Stimulated activated CD4-positive, alpha-beta T cell treated with anti-CD3 and anti-CD28 coated beads, Interleukin-2, amount 100 ng/mL, for 24 hours (primary cell): ENCODE measurements around the gene TMEM18.
A peak's percentile ranks its signal among the peaks of the same experiment; 100 is the strongest.

Source experiments
- DNase-seq, 2 donors: peaks; one replicate each; pipeline ENCODE4 v3.0.0-alpha.2; 2020

TMEM18 gene

DNA sequence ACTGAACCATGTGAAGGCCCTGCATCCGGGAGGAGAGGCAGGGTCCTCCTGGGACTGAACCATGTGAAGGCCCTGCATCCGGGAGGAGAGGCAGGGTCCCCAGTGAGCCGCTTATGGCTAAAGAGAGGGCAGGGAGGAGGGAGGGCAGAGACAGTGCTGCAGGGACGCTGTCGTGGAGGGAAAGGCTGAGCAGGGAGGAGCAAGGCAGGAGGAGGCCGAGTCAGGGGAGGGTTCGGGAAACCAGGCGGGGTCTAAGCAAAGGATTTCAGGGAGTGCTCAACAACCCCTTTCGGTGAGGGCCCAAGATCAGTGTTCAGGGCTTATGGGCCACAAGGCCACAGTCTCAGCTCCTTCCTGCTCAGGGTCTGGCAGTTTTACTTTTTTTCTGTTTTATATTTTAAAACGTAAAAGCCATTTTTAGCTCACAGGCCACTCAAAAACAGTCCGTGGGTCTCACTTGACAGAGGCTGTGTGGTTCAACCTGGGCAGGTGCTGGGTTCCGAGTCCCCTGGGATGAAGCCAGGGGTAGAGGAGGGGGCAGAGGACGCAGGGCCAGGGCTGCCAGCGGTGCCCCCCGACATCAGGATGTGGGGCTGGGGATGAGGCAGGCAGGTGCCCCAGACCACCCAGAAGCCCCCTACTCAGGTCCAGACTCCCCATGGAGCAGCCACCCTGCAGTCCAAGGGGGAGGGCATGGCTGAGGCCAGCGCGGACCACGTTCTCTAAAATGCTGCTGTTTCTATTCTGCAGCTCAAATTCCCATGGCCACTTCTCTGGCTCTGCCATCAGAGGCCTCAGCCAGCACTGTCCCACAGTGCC lies 5.2 kb downstream of the TMEM18 start:
- DNase-seq = no peak

DNA sequence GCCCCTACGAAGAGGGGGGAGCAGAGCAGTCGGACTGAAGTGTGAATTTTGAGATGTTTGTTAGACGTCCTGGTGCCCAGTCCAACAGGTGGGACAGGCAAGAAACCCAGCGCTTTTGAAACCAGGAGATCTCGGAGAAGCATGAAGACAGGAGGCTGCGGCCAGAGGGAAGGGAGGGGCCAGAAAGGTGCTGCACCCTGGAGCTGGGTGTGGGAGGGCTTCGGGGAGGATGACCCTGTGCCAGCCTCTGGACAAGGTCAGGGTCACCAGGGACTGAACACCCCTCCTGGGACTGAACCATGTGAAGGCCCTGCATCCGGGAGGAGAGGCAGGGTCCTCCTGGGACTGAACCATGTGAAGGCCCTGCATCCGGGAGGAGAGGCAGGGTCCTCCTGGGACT lies 6.1 kb downstream of the TMEM18 start:
- DNase-seq = no peak

- DNase-seq = no peak
Measured at GRCh38 chr2:670637-671036, 6.6 kb downstream of the TMEM18 start.

GRCh38 chr2:669323-669722 lies 7.9 kb downstream of the TMEM18 start:
- no peak for DNase-seq

- no peak for DNase-seq
Measured at GRCh38 chr2:668000-668398, 9.2 kb downstream of the TMEM18 start.

GRCh38 chr2:667332-667999 lies 9.7 kb downstream of the TMEM18 start:
- peak in 1 of 2 donors; percentile 22 for DNase-seq

DNA sequence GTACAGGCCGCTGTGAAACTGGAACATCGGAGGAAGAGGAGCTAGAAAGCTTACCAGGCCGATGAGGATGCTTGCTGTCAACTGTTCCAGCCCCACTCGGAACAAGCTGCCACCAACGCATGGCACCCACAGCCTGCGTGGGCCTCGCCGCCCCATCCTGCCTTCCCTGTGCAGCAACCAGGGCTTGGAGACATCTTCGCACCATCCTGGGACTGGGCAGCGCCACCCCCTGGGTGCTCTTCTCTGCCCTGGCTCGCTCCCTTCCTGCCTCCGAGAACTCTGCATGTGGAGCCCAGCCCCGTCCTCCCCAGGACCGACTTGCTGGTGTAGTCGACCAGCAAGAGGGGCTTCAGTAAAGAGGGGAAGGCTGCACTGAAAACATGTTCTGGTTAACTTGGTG lies 10.8 kb downstream of the TMEM18 start:
- DNase-seq = no peak

- DNase-seq = no peak
Measured at GRCh38 chr2:665340-666073, 11.7 kb downstream of the TMEM18 start.

DNA sequence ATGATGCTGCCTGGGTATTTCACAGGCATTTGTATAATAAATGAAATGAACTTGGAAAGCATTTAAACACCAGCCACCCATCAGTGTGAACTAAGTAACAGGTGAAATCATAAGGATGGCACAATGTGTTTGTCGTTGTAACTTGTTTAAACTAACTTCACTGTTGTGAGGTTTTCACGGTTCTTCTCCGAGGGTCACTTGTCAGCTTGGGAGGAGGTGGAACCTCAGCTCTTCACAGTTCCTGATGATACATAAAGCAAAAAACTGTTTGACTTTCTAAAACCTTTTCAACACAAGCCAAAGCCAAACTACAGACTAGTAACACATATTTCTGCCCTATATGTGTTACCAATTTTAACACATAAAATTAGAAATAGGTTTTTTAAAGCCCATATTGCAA lies 13.1 kb downstream of the TMEM18 start:
- no peak for DNase-seq

- no peak for DNase-seq
Measured at GRCh38 chr2:663221-663620, 14.0 kb downstream of the TMEM18 start.

DNA sequence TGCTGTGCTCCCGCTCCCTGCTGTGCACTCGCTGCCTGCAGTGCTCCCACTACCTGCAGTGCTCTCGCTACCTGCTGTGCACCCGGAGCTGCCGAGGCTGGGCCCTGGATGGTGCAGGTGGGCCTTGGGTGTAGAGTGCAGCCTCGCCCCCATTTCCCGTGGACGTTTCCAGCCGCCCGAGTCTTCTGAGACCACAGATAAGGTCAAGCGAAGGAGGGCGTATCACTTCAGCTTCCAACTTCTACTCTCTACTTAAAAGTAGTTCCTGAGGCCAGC lies 15.9 kb downstream of the TMEM18 start:
- DNase-seq = no peak

DNA sequence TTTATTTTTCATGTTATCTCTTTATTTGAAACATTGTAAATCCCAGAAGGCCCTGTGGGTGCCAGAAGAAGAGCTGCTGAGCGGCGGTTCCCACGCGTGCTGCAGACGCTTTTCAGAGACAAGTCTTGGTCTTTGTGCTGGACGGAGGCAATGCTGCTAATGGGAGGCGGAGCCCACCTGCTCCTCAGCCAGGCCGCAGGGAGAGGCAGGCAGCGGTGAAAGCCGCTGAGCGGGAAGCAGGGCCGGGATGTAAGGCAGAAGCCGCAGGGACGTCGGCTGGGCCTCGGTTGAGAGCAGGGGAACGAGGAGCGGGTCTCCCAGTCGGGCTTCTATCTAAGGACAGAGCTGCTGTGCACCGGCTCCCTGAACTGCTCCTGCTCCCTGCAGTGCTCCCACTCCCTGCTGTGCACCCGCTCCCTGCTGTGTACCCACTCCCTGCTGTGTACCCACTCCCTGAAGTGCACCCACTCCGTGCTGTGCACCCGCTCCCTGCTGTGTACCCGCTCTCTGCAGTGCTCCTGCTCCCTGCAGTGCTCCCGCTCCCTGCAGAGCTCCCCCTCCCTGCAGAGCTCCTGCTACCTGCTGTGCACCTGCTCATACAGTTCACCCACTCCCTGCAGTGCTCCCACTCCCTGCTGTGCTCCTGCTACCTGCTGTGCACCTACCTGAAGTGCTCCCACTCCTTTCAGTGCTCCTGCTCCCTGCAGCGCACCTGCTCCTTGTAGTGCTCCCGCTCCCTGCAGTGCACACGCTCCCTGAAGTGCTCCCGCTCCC lies 16.4 kb downstream of the TMEM18 start:
- no peak for DNase-seq

DNA sequence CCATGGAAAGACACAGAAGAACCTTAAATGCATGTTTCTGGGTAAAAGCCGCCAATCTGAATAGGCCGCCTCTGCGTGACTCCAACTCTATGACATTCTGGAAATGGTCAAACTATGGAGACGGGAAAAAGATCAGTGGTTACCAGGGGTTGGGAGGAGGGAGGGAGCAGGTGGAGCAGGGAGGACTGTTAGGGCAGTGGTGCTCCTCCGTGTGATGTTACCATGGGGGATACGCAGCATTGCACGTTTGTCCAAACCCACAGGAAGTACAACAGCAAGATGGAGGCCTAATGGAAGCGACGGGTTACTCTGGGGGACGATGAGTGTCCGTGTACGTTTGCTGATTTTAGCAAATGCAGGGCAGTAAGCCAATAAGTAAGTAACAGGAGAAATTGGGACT lies 17.2 kb downstream of the TMEM18 start:
- no peak for DNase-seq

GRCh38 chr2:658426-658825 lies 18.8 kb downstream of the TMEM18 start:
- DNase-seq = peak in 1 of 2 donors; percentile 6

DNA sequence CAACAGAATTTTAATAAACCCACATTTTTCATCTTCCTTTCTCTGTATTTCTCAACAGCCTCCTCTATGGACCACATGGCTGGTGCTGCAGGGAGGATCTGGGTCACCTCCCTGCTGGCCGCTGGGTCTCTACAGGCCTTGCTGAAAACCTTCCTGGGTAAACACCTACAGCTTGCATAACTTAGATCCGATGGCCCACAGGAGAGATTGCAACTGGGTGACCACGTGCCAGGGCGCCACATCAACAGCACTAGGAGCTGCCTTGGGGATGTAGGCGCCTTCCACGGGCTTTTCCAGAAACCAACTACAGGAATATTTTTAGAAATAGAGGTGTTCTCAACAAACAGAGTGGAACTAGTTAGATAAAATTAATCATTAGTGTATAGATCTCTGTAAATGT lies 19.4 kb downstream of the TMEM18 start:
- DNase-seq = peak in 1 of 2 donors; percentile 10

DNA sequence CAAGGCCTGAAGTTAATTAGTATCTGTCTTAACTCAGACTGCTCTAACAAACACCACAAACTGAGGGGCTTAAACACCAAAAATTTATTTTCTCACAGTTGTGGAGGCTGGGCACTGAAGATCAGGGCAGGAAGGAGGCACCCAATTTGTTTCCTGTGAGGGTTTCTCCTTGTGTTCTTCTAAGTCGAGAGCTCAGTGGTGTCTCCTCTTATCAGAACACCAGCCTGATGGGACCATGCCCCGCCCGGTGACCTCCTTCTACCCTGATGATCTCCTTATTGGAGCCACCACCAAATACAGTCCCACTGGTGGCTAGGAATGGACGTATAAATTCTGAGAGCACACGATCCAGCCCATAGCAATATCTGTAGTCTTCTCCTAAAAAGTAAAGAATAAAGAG lies 20.5 kb downstream of the TMEM18 start:
- DNase-seq = peak in 1 of 2 donors; percentile 16

DNA sequence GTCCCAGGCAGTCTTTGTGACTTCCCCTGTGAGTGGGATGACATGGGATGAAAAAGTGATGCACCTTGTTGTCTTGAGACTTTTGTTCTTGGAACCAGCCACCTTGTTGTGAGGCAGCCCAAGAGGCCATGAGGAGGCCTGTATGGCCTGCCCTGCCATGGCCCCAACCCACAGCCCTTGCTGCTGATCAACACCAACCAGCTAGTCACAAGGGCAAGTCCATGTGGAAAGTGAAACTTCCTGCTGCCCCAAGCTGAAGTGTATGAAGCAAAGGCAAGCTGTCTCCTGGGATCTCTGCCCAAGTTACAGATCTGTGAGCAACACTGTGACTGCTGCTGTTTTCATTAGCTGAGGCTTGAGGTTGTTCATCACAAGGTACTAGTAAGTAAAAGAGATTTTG lies 21.6 kb downstream of the TMEM18 start:
- peak in 1 of 2 donors; percentile 16 for DNase-seq

DNA sequence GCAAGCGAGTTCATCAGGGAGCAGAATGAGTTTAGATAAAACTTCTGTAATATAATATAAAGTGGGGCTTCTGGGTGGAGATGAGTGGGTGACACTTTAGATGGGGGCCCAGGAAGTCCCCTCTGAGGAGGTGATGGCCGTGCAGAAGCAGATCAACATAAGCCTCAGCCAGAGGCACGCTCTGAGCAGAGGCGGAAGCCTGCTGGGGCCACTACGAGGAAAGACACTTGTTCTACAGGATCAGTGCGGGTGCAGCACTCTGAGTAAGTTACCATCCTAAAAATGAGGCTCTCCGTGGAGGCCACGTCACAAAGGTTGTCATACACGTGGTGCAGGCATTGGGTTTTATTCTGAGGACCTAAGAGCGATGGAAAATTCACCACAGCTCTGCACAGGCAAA lies 22.3 kb downstream of the TMEM18 start:
- no peak for DNase-seq

DNA sequence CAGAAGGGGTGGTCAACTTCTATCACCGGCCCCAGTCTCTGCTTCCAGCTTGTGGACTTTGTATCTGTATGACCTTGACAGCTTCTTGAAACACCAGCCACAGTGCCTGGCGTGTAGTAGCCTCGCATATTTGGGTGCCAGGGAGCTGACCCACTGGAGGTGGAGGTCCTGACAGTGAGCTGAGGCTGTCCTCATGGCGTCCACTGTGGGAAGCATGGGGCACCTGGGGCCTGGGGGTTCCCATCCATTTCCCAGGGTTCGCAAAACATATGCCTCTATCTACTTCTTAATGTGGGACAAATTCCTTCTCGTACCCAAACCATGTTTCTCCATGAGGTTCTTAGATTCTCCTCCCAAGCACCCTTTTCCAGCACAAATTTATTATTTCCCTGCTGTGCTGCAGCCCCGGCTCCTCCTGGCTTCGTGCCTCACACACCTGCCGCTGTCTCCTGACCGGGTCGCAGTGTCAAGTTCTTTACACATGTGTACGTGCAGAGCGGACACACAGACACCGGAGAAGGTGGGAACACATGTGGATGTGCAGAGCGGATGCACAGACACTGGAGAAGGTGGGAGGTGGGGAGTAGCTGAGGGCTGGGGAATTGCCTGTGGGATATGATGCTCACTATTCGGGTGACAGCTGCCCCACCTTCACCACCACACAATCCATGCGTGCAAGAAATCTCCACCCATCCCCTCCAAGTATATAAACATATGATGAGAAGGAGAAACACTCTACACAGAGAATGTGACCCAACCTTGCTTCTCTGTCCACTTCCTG lies 23.4 kb downstream of the TMEM18 start:
- peak in 1 of 2 donors; percentile 9 for DNase-seq

- DNase-seq = peak in 1 of 2 donors; percentile 13
Measured at GRCh38 chr2:652881-653480, 24.2 kb downstream of the TMEM18 start.

GRCh38 chr2:651951-652373 lies 25.2 kb downstream of the TMEM18 start:
- DNase-seq = peak in 1 of 2 donors; percentile 5
